ENCODE measurements around the gene MPZL1. TPM values are rescaled to one million over a fixed set of nuclear protein-coding genes. Genes with fewer than 3 reads are reported as not detected.

The MPZL1 gene
- total RNA-seq, 2 experiments from 2014 or later, result 14.8 to 15.4 TPM

- Mint-ChIP-seq H3K27ac (no peak overlapping the region), H3K4me1 (ENCODE audit: low read depth) (peaks cover 8% of the 10 kb centered on the region), H3K27me3 (no peaks in the 10 kb centered on the region), H3K9me3 (no peaks in the 10 kb centered on the region), H3K36me3 (ENCODE audit: low read depth) (peaks cover 7% of the 10 kb centered on the region), H3K4me3 (no peak overlapping the region)
- CTCF ChIA-PET, result interaction anchor here (1.3 kb wide), 1 partner anchor 16 kb away, joined by 3 read pairs; no protein-coding TSS in a partner anchor
- TF ChIP-seq, protein P1, sequence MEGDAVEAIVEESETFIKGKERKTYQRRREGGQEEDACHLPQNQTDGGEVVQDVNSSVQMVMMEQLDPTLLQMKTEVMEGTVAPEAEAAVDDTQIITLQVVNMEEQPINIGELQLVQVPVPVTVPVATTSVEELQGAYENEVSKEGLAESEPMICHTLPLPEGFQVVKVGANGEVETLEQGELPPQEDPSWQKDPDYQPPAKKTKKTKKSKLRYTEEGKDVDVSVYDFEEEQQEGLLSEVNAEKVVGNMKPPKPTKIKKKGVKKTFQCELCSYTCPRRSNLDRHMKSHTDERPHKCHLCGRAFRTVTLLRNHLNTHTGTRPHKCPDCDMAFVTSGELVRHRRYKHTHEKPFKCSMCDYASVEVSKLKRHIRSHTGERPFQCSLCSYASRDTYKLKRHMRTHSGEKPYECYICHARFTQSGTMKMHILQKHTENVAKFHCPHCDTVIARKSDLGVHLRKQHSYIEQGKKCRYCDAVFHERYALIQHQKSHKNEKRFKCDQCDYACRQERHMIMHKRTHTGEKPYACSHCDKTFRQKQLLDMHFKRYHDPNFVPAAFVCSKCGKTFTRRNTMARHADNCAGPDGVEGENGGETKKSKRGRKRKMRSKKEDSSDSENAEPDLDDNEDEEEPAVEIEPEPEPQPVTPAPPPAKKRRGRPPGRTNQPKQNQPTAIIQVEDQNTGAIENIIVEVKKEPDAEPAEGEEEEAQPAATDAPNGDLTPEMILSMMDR (IDR thresholded peaks at IDR 0.05), result no peak
- DNase-seq (no peak), ATAC-seq (no peak)
- intact Hi-C loops (cut with micrococcal nuclease), result no loop called here
- POLR2A ChIA-PET, result no interaction called here
Measured at GRCh38 chr1:167786502-167786901, 64.7 kb downstream of the MPZL1 start.

GRCh38 chr1:167789501-167789900 is 67.7 kb downstream of the MPZL1 start:
- POLR2A ChIA-PET, result no interaction called here
- no peaks in the 10 kb centered on the region for H3K27me3 Mint-ChIP-seq
- H3K4me1 Mint-ChIP-seq (ENCODE audit: low read depth), result peaks cover 8% of the 10 kb centered on the region
- TF ChIP-seq, protein P1 (IDR thresholded peaks at IDR 0.05), result no peak
- no peak overlapping the region for H3K27ac Mint-ChIP-seq
- no peak overlapping the region for H3K4me3 Mint-ChIP-seq
- ATAC-seq (no peak), DNase-seq (no peak)
- no peaks in the 10 kb centered on the region for H3K9me3 Mint-ChIP-seq
- CTCF ChIA-PET, result interaction anchor here (1.7 kb wide), 1 partner anchor 21 kb away, joined by 4 read pairs; no protein-coding TSS in a partner anchor
- peaks cover 9% of the 10 kb centered on the region for H3K36me3 Mint-ChIP-seq (ENCODE audit: low read depth)
- intact Hi-C loops (cut with micrococcal nuclease), result no loop called here

- POLR2A ChIA-PET, result no interaction called here
- Mint-ChIP-seq H3K27me3 (no peaks in the 10 kb centered on the region), H3K4me3 (no peak overlapping the region), H3K9me3 (no peaks in the 10 kb centered on the region), H3K27ac (no peak overlapping the region), H3K36me3 (ENCODE audit: low read depth) (peaks cover 9% of the 10 kb centered on the region), H3K4me1 (ENCODE audit: low read depth) (peaks cover 8% of the 10 kb centered on the region)
- TF ChIP-seq, protein P1 (IDR thresholded peaks at IDR 0.05), result no peak
- CTCF ChIA-PET, result interaction anchor here (1.7 kb wide), 1 partner anchor 21 kb away, joined by 4 read pairs; no protein-coding TSS in a partner anchor
- DNase-seq (no peak), ATAC-seq (no peak)
- intact Hi-C loops (cut with micrococcal nuclease), result no loop called here
Measured at GRCh38 chr1:167790117-167790516, 68.3 kb downstream of the MPZL1 start.

DNA sequence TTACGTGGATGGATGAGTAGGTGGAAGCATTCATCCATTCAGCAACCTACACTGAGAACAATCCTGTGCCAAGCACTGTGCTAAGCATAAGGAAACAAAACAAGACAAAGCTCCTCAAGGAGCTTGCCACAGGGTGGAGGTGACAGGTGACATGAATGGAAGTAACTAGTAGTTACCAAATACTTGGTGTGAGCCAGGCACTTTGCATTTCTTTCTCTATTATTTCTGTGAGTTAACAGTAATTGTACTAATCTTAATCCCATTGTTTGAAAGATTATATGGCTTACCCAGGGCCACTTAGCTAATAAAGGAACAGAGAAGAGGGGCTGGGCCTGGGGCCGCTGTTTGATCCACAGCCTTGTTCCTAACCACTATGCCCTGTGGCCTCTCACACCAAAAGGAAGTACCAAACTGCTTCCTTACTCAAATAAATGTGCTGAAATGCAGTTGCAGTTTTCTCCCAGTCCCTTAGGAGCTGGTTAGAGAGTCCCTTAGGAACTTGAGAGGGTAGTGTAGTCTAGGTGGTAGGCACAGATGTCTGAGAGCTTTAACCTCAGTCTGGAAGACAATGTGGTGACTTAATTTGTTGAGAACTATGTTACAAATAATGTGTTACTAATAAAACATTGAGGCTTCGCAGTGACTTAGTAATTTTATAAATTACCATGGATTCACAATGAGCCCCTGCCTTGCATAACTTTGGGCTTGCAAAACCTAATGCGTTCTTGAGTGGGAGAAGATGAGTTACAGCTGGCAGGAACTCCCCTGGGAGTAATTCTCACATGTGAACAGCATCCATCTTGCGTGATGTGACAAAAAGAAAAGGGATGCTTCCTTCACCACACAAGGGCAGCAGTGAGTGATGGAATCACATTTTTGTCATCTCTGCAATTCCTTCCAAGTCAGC is 69.8 kb downstream of the MPZL1 start:
- Mint-ChIP-seq H3K27ac (no peak overlapping the region), H3K27me3 (no peaks in the 10 kb centered on the region), H3K4me3 (no peak overlapping the region), H3K9me3 (no peaks in the 10 kb centered on the region), H3K4me1 (ENCODE audit: low read depth) (peaks cover 8% of the 10 kb centered on the region), H3K36me3 (ENCODE audit: low read depth) (peaks cover 9% of the 10 kb centered on the region)
- DNase-seq, result no peak
- ChIA-PET CTCF (interaction anchor here (1.0 to 1.2 kb wide), 2 partner anchors 12 to 13 kb away, joined by 3 to 5 read pairs; no protein-coding TSS in a partner anchor), POLR2A (no interaction called here)
- ATAC-seq, result no peak
- intact Hi-C loops (cut with micrococcal nuclease), result no loop called here
- TF ChIP-seq, protein P1 (IDR thresholded peaks at IDR 0.05), result no peak

GRCh38 chr1:167792188-167792565 is 70.4 kb downstream of the MPZL1 start:
- ChIA-PET POLR2A (no interaction called here), CTCF (interaction anchor here (1.2 kb wide), 1 partner anchor 11 kb away, joined by 5 read pairs; no protein-coding TSS in a partner anchor)
- Mint-ChIP-seq H3K4me3 (no peak overlapping the region), H3K36me3 (ENCODE audit: low read depth) (peaks cover 9% of the 10 kb centered on the region), H3K27me3 (no peaks in the 10 kb centered on the region), H3K4me1 (ENCODE audit: low read depth) (peaks cover 10% of the 10 kb centered on the region), H3K9me3 (no peaks in the 10 kb centered on the region), H3K27ac (no peak overlapping the region)
- intact Hi-C loops (cut with micrococcal nuclease), result no loop called here
- no peak for DNase-seq
- no peak for ATAC-seq
- TF ChIP-seq, protein P1 (IDR thresholded peaks at IDR 0.05), result no peak
